RWPE1 (cell line): ENCODE measurements around the gene CKAP5.

ENCODE experiments used
- CTCF ChIA-PET: fragments of 350-600 bp; sonication (Branson Sonifier 250); formaldehyde crosslinking; extraction: SDS; loops from one replicate; lab custom pipeline; 2021; lab: Yijun Ruan, JAX
- POLR2A ChIA-PET: fragments of 400-600 bp; formaldehyde crosslinking; extraction: SDS; loops from one replicate; lab custom pipeline; 2020; ENCODE audit warnings: antibody characterized with exemption; ENCODE audit not compliant: low non-redundant PET; lab: Yijun Ruan, JAX
- DNase-seq: peaks from one replicate; pipeline ENCODE4 v3.0.0; 2012; ENCODE audit warnings: low spot score
- H3K27ac ChIP-seq: fragments of 450-650 bp; 2 replicates; pipeline ENCODE4 v1.5.1; 2017
- TF ChIP-seq, protein P1 (sequence below): fragments of 450-650 bp; conservative IDR thresholded peaks from 2 replicates; pipeline ENCODE4 v1.5.1; 2017; ENCODE audit warnings: low read depth, mild to moderate bottlenecking

Gene CKAP5

DNA sequence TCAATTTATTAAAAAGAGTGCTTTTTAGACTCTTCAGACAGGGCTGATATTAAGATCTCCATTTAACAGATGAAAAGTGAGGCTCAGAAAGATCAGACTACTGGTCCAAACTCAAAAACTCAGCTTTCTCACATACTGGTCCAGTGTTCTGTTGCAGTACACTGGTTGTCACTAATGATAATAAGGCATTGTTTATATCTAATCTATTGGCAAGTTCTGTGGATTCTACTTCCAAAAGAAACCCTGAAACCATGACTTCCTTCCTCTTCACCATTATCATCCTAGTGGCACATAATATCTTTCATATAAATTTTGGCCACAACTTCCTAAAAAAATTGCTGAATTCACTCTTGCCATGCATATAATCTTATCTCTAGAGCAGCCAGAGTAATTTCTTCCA, 90.1 kb downstream of the CKAP5 start:
- DNase-seq: no peak
- H3K27ac ChIP-seq: no peak overlapping the region
- TF ChIP-seq, protein P1, sequence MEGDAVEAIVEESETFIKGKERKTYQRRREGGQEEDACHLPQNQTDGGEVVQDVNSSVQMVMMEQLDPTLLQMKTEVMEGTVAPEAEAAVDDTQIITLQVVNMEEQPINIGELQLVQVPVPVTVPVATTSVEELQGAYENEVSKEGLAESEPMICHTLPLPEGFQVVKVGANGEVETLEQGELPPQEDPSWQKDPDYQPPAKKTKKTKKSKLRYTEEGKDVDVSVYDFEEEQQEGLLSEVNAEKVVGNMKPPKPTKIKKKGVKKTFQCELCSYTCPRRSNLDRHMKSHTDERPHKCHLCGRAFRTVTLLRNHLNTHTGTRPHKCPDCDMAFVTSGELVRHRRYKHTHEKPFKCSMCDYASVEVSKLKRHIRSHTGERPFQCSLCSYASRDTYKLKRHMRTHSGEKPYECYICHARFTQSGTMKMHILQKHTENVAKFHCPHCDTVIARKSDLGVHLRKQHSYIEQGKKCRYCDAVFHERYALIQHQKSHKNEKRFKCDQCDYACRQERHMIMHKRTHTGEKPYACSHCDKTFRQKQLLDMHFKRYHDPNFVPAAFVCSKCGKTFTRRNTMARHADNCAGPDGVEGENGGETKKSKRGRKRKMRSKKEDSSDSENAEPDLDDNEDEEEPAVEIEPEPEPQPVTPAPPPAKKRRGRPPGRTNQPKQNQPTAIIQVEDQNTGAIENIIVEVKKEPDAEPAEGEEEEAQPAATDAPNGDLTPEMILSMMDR: no peak
- CTCF ChIA-PET: no interaction called here
- POLR2A ChIA-PET: no interaction called here

DNA sequence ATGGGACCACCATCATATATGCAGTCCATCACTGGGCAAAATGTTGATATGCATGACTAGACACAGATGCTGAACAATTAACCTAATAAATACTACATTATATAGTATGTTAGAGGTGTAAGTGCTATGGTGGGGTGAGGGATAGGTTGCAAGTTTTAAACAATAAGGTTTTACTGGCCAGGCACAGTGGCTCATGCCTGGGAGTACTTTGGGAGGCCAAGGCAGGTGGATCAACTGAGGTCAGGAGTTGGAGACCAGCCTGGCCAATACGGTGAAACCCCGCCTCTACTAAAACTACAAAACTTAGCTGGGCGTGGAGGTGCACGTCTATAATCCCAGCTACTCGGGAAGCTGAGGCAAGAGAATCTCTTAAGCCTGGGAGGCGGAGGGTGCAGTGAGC, 98.9 kb downstream of the CKAP5 start:
- H3K27ac ChIP-seq: no peak overlapping the region
- POLR2A ChIA-PET: interaction anchor here (0.6 kb wide), 1 partner anchor 68 kb away, joined by 3 read pairs; no protein-coding TSS in a partner anchor
- CTCF ChIA-PET: interaction anchor here (0.6 to 0.7 kb wide), 2 partner anchors 20 to 33 kb away, joined by 3 read pairs; no protein-coding TSS in a partner anchor
- TF ChIP-seq, protein P1: no peak
- DNase-seq: no peak

DNA sequence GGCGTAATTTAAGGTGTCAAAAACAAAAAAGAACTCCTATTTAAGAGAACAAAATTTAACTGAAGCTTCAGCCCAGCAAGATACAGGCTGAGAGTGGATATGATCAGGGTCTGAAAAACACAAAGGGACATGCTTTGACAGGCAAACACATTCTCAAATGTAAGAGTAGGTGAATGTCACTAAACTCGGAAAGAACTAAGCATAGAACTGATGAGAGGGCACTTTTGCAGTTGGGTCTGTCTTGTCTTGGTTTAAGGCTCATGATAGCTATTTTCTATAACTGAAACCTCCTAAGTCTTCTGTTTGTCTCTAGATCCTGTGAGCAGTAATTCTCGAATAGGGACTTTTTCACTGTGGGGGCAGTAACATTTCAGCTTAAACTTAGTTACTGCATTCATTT, 100.1 kb downstream of the CKAP5 start:
- DNase-seq: no peak
- H3K27ac ChIP-seq: no peak overlapping the region
- TF ChIP-seq, protein P1: no peak
- ChIA-PET CTCF (interaction anchor here (0.7 kb wide), 1 partner anchor 67 kb away, joined by 3 read pairs; no protein-coding TSS in a partner anchor), POLR2A (no interaction called here)

DNA sequence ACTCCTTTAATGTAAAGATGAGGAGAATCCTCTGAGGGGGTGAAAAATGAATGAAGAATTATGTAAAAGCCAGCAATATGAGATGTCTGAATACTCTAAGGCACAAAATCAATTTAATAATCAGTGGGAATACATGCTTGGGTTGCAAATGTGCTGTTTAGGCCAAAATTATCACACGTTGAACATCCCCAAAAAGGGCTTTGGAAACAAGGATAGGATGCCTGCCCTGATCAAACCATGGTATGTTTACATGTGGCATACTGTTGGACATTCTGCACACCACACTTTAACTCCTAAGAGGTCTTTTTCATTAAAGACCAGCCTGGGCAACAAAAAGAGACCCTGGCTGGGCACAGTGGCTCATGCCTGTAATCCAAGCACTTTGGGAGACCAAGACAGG, 100.8 kb downstream of the CKAP5 start:
- CTCF ChIA-PET: no interaction called here
- TF ChIP-seq, protein P1: no peak
- POLR2A ChIA-PET: no interaction called here
- H3K27ac ChIP-seq: no peak overlapping the region
- no peak for DNase-seq

DNA sequence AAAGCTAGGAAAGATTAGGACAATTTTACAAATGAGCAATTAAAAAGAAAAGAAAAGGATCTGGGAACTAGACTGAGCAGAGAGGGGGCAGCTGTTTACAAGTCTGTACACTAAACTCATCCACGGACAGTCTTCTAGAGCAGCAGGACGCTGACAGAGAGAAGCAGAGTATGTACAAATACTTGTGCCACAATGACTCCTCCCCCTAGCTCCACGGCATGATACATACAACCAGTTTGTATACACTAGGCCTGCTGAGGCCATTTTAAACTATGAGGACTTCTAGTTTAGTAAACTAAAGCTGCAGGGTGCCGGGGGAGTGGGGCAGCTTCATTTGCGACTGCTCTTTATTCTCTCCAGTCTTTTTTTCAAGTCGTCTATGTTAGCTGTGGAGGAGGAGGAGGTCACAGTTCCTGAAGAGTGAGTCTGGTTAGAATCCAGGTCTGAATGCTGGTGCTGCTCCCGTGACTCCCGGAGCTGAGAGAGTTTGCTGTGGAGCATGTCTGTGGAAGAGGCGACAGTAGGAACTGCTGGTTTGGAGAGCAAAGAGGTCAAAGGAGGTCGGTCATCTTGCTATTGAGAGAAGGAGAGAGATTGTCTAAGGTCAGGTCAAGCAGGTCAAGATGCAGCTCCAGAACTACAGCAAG, 102.3 kb downstream of the CKAP5 start:
- TF ChIP-seq, protein P1: no peak
- no peak for DNase-seq
- H3K27ac ChIP-seq: no peak overlapping the region
- POLR2A ChIA-PET: no interaction called here
- CTCF ChIA-PET: interaction anchor here (0.6 to 0.8 kb wide), 3 partner anchors 25 to 58 kb away, joined by 3 to 7 read pairs (median 4); partner anchors contain the start of gene F2

DNA sequence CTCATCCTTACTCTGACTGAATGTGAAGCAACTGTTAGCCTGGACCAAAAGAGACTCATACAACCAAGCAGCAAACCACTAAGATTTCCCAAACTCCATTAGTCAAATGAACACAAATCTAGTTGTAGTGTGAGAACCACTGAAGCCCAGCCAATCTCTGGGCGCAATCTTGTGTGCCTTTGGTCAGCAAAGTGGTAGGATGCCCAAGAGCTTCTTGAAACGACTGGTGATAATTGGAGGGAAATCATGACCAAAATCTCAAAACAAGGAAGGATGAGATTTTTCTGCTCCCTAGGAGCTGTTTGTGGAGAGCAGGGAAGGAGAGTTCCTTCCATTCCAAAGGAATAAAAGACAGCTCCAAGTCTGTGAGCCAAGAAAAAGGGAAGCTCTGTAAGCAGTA, 103.0 kb downstream of the CKAP5 start:
- no peak overlapping the region for H3K27ac ChIP-seq
- CTCF ChIA-PET: no interaction called here
- TF ChIP-seq, protein P1: no peak
- DNase-seq: no peak
- POLR2A ChIA-PET: no interaction called here
